Measurements from ENCODE around the gene BHLHE41. TPM values are rescaled to one million over a fixed set of nuclear protein-coding genes. Genes with fewer than 3 reads are reported as not detected.
A peak's percentile ranks its signal among the peaks of the same experiment; 100 is the strongest.

Gene BHLHE41
- total and polyA plus RNA-seq, 9 of the 15 experiments (the other 6 are each of a cell fraction or from before 2014, with no cell fraction given) = not detected

DNA sequence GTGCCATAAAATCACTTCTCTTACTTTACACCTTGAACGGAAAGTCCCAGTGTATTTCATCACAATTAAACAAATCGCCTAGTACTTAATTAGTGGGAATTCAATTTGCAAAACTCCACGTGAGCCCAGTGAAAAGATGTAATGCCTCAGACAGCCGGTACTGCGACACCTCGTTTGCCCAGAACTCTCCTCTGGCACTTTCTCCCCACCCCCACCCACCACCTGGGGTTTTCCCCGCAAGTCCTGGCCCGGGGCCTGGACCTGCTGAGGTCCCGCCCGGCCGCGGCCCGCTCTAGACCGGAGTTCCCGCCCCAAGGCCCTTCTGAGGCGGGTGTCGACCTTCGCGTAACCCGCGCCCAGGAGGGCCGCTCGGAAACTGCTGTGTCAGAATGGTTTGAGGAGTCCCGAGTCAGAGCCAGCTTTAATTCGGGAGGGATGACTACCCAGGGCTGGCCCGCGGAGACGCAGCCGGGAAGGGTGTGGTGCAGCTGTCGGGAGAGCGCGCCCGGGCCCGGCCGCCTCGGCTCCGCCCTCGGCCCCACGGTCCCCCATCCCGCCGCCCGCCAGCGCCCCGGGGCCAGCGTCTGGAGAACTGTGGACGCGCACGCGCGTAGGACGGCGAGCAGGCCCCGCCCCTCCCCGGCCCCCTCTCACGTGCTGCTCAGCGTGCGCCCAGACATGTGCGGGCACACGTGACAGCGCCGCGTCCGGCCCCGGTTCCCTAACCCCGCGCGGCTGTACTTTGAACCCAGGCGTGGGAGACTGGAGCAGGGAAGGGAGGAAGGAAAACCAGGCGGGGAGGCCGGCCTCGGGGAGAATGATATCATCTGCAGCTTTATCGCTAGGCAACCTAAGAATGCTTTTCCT, 10.8 kb downstream of the BHLHE41 start (continued):
- TF ChIP-seq, protein P1, sequence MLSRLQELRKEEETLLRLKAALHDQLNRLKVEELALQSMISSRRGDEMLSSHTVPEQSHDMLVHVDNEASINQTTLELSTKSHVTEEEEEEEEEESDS (CRISPR knock-in tag; IDR thresholded peaks at IDR 0.05) = no peak
- TF ChIP-seq TCF3 (CRISPR knock-in tag; IDR thresholded peaks at IDR 0.05) (no peak), SMARCE1 (IDR thresholded peaks at IDR 0.05) (peak; percentile 31; the same call in 1 of the 2 replicates), HNRNPH1 (optimal IDR thresholded peaks at IDR 0.05; ENCODE audit: low read depth, low read length) (no peak), ZC3H4 (CRISPR knock-in tag; IDR thresholded peaks at IDR 0.05; ENCODE audit: borderline replicate concordance) (no peak), SMARCB1 (IDR thresholded peaks at IDR 0.05; ENCODE audit: insufficient read length, low read depth) (no peak), RBM17 (IDR thresholded peaks at IDR 0.05; ENCODE audit: borderline replicate concordance, low read depth, low read length) (no peak), ZNF75A (CRISPR knock-in tag; IDR thresholded peaks at IDR 0.05) (no peak), PML (IDR thresholded peaks at IDR 0.05; ENCODE audit: low read length) (no peak), POU5F1 (IDR thresholded peaks at IDR 0.05; ENCODE audit: borderline replicate concordance, low read depth, low read length, partially characterized antibody) (no peak), BACH1 (tag; IDR thresholded peaks at IDR 0.05) (no peak), ZNF239 (CRISPR knock-in tag; IDR thresholded peaks at IDR 0.05) (no peak), ZFPM2 (CRISPR knock-in tag; IDR thresholded peaks at IDR 0.05) (no peak)
- TF ChIP-seq, protein P2, sequence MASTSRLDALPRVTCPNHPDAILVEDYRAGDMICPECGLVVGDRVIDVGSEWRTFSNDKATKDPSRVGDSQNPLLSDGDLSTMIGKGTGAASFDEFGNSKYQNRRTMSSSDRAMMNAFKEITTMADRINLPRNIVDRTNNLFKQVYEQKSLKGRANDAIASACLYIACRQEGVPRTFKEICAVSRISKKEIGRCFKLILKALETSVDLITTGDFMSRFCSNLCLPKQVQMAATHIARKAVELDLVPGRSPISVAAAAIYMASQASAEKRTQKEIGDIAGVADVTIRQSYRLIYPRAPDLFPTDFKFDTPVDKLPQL (IDR thresholded peaks at IDR 0.05; ENCODE audit: extremely low read depth, insufficient read length) = no peak
- TF ChIP-seq, protein P3, sequence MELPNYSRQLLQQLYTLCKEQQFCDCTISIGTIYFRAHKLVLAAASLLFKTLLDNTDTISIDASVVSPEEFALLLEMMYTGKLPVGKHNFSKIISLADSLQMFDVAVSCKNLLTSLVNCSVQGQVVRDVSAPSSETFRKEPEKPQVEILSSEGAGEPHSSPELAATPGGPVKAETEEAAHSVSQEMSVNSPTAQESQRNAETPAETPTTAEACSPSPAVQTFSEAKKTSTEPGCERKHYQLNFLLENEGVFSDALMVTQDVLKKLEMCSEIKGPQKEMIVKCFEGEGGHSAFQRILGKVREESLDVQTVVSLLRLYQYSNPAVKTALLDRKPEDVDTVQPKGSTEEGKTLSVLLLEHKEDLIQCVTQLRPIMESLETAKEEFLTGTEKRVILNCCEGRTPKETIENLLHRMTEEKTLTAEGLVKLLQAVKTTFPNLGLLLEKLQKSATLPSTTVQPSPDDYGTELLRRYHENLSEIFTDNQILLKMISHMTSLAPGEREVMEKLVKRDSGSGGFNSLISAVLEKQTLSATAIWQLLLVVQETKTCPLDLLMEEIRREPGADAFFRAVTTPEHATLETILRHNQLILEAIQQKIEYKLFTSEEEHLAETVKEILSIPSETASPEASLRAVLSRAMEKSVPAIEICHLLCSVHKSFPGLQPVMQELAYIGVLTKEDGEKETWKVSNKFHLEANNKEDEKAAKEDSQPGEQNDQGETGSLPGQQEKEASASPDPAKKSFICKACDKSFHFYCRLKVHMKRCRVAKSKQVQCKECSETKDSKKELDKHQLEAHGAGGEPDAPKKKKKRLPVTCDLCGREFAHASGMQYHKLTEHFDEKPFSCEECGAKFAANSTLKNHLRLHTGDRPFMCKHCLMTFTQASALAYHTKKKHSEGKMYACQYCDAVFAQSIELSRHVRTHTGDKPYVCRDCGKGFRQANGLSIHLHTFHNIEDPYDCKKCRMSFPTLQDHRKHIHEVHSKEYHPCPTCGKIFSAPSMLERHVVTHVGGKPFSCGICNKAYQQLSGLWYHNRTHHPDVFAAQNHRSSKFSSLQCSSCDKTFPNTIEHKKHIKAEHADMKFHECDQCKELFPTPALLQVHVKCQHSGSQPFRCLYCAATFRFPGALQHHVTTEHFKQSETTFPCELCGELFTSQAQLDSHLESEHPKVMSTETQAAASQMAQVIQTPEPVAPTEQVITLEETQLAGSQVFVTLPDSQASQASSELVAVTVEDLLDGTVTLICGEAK (IDR thresholded peaks at IDR 0.05) = peak; percentile 54; the same call in 1 of the 2 replicates
- TF ChIP-seq, protein P3 (CRISPR knock-in tag; IDR thresholded peaks at IDR 0.05) = 0 out of 2 replicates have a peak, but pooled peaks have one; percentile 49
- TF ChIP-seq, protein P4, sequence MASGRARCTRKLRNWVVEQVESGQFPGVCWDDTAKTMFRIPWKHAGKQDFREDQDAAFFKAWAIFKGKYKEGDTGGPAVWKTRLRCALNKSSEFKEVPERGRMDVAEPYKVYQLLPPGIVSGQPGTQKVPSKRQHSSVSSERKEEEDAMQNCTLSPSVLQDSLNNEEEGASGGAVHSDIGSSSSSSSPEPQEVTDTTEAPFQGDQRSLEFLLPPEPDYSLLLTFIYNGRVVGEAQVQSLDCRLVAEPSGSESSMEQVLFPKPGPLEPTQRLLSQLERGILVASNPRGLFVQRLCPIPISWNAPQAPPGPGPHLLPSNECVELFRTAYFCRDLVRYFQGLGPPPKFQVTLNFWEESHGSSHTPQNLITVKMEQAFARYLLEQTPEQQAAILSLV (tag; IDR thresholded peaks at IDR 0.05) = no peak

All from K562 (cell line).